GM12874 (cell line): ENCODE data around the gene STS.

Source experiments
- TF ChIP-seq, protein P1 (sequence below): IDR thresholded peaks from 2 replicates; pipeline ENCODE4 v1.5.1; 2011; ENCODE audit warnings: low read depth, mild to moderate bottlenecking, control low read depth, low read length, moderate library complexity; ENCODE audit not compliant: insufficient read depth

STS gene

GRCh38 chrX:7147978-7148854 is 704 bp downstream of the STS start, which contains the start of gene PUDP:
Gene PUDP, minus strand, starts transcription at chrX:7148153. Its CDS starts 40 bp downstream, at chrX:7148113.
- TF ChIP-seq, protein P1, sequence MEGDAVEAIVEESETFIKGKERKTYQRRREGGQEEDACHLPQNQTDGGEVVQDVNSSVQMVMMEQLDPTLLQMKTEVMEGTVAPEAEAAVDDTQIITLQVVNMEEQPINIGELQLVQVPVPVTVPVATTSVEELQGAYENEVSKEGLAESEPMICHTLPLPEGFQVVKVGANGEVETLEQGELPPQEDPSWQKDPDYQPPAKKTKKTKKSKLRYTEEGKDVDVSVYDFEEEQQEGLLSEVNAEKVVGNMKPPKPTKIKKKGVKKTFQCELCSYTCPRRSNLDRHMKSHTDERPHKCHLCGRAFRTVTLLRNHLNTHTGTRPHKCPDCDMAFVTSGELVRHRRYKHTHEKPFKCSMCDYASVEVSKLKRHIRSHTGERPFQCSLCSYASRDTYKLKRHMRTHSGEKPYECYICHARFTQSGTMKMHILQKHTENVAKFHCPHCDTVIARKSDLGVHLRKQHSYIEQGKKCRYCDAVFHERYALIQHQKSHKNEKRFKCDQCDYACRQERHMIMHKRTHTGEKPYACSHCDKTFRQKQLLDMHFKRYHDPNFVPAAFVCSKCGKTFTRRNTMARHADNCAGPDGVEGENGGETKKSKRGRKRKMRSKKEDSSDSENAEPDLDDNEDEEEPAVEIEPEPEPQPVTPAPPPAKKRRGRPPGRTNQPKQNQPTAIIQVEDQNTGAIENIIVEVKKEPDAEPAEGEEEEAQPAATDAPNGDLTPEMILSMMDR, result no peak

GRCh38 chrX:7149411-7149810 is 1.9 kb downstream of the STS start:
- TF ChIP-seq, protein P1, result no peak

DNA sequence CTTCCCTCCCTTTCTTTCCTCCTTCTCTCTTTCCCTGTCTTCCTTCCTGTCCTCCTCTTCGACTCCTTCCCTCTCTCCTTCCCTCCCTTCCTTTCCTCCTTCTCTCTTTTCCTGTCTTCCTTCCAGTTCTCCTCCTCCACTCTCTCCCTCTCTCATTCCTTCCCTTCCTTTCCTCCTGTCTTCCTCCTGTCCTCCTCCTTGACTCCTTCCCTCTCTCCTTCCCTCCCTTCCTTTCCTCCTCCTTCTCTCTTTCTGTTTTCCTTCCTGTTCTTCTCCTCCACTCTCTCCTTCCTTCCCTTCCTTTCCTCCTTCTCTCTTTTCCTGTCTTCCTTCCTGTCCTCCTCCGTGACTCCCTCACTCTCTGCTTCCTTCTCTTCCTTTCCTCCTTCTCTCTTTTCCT is 5.7 kb downstream of the STS start:
- TF ChIP-seq, protein P1, result no peak

DNA sequence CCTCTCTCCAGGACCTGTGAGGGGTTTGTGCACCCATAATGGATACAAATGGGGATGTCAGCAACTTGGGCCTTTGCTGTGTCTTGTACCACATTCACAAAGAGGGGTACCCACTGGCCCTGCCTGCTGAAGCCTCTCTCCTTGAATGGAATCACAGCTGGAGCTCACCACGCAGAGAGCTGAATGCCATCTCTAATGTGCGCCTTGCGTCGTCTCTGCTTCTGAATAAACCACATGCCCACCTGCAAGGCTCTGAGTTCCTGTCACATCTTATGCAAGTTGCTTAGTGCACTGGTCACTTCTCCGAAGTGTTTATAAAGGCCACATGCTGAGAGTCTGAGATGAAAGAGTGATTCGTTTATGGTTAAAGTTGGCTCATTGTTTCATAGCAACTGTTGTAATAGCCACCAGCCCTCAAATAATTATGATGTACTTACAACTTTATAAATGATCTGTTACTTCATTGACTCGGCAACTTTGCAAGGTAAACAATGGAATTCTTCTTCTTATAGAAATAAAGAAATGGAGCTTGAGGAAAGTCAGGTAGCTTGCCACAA is 6.6 kb downstream of the STS start:
- TF ChIP-seq, protein P1, result no peak

- TF ChIP-seq, protein P1, result no peak
Observed at GRCh38 chrX:7155163-7155562, 7.7 kb downstream of the STS start.

- TF ChIP-seq, protein P1, result no peak
Observed at GRCh38 chrX:7156879-7157278, 9.4 kb downstream of the STS start.

DNA sequence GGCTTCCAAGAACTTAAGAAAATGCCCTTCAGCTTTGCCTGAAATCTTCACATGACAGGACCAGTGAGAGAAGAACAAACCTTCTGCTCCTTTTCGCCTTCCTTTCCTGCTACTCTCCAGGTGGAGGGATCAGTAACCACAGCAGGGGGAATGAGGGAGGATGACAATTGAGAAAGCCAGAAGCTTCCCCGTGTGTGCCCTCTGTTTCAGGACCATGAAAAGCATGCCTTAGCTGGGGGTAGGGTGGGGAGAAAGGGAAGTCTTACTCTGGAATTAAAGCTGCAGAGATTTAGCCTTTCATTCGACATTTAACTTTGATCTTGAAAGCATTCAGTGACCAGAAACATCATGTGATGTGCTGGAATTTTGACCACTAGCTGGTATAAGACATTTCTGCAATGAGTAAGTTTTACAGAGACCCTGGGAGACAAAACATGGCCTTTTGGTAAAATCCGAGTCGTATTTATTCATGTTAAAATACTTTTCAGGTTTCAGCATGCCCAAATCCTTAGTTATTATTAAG is 11.0 kb downstream of the STS start:
- TF ChIP-seq, protein P1, result no peak
